Liver (tissue), 9 donors: ENCODE results near the gene DCAF5. TPM values are rescaled to one million over a fixed set of nuclear protein-coding genes. Genes with fewer than 3 reads are reported as not detected.

ENCODE experiments used
- DNase-seq: peaks from one replicate; pipeline ENCODE4 v3.0.0-alpha.2; 2017; ENCODE audit warnings: low spot score
- H3K27ac ChIP-seq, 2 donors: one replicate each; pipeline ENCODE4 v1.7.0; 2013; ENCODE audit warnings: inconsistent platforms in 2 of 2, low read length in 2 of 2, control low read depth in 1 of 2, low read depth in 1 of 2, mild to moderate bottlenecking in 1 of 2
- H3K27me3 ChIP-seq, 4 donors: one replicate each; pipeline versions ENCODE4 v1.6.1 to v1.7.0; 2013; ENCODE audit warnings: low read length in 3 of 4, inconsistent platforms in 1 of 4, mild to moderate bottlenecking in 1 of 4, moderate library complexity in 1 of 4; ENCODE audit not compliant: control insufficient read depth in 4 of 4, insufficient read depth in 4 of 4
- H3K36me3 ChIP-seq, 4 donors: one replicate each; pipeline versions ENCODE4 v1.6.1 to v1.7.0; 2013; ENCODE audit warnings: low read length in 3 of 4, mild to moderate bottlenecking in 3 of 4, low read depth in 1 of 4, moderate library complexity in 1 of 4; ENCODE audit not compliant: control insufficient read depth in 4 of 4, insufficient read depth in 3 of 4
- H3K4me1 ChIP-seq, 4 donors: one replicate each; pipeline versions ENCODE4 v1.6.1 to v1.7.0; 2013; ENCODE audit warnings: low read length in 3 of 4, mild to moderate bottlenecking in 3 of 4, moderate library complexity in 1 of 4; ENCODE audit not compliant: control insufficient read depth in 4 of 4, insufficient read depth in 4 of 4
- H3K4me3 ChIP-seq, 3 donors: one replicate each; pipeline versions ENCODE4 v1.6.1 to v1.7.0; 2013; ENCODE audit warnings: low read length in 3 of 3, control low read depth in 1 of 3, low read depth in 1 of 3, mild to moderate bottlenecking in 1 of 3
- H3K9ac ChIP-seq, 2 donors: one replicate each; pipeline ENCODE4 v1.7.0; 2013; ENCODE audit warnings: low read length in 2 of 2, mild to moderate bottlenecking in 2 of 2, moderate library complexity in 2 of 2, control low read depth in 1 of 2, low read depth in 1 of 2
- H3K9me3 ChIP-seq, 4 donors: one replicate each; pipeline versions ENCODE4 v1.6.1 to v1.7.0; 2013; ENCODE audit warnings: low read length in 3 of 4; ENCODE audit not compliant: control insufficient read depth in 4 of 4
- ATF3 ChIP-seq: IDR thresholded peaks from 2 replicates; pipeline ENCODE4 v1.6.1; 2016; ENCODE audit warnings: antibody characterized with exemption
- CTCF ChIP-seq: fragments of 150-350 bp; IDR thresholded peaks from 2 replicates; pipeline ENCODE4 v1.5.1; 2017; ENCODE audit warnings: improper control_type of control experiment, low read depth, low read length; ENCODE audit not compliant: missing input control
- EGR1 ChIP-seq, 2 donors: IDR thresholded peaks; 2 replicates each; pipeline ENCODE4 v1.6.1; 2016 to 2018; ENCODE audit warnings: antibody characterized with exemption in 2 of 2, low read depth in 2 of 2
- FOXA2 ChIP-seq: IDR thresholded peaks from 2 replicates; pipeline ENCODE4 v1.6.1; 2016; ENCODE audit warnings: antibody characterized with exemption
- GABPA ChIP-seq, 2 donors: IDR thresholded peaks in 1 of 2; conservative IDR thresholded peaks in 1 of 2; 2 replicates each; pipeline ENCODE4 v1.6.1; 2016; ENCODE audit warnings: antibody characterized with exemption in 2 of 2, mild to moderate bottlenecking in 1 of 2, moderate library complexity in 1 of 2
- HNF4A ChIP-seq, 2 donors: conservative IDR thresholded peaks; 2 replicates each; pipeline ENCODE4 v1.6.1; 2016; ENCODE audit warnings: antibody characterized with exemption in 2 of 2, mild to moderate bottlenecking in 2 of 2
- JUND ChIP-seq, 2 donors: IDR thresholded peaks; 2 replicates each; pipeline ENCODE4 v1.6.1; 2016; ENCODE audit warnings: antibody characterized with exemption in 2 of 2
- MAX ChIP-seq: IDR thresholded peaks from 2 replicates; pipeline ENCODE4 v1.6.1; 2016; ENCODE audit warnings: antibody characterized with exemption
- RAD21 ChIP-seq, 2 donors: IDR thresholded peaks; 2 replicates each; pipeline ENCODE4 v1.6.1; 2016; ENCODE audit warnings: antibody characterized with exemption in 2 of 2, mild to moderate bottlenecking in 2 of 2
- REST ChIP-seq: IDR thresholded peaks from 2 replicates; pipeline ENCODE4 v1.6.1; 2016; ENCODE audit warnings: antibody characterized with exemption, mild to moderate bottlenecking
- RXRA ChIP-seq, 2 donors: IDR thresholded peaks; 2 replicates each; pipeline ENCODE4 v1.6.1; 2017 to 2018; ENCODE audit warnings: antibody characterized with exemption in 2 of 2, mild to moderate bottlenecking in 1 of 2
- SP1 ChIP-seq: IDR thresholded peaks from 2 replicates; pipeline ENCODE4 v1.6.1; 2018; ENCODE audit warnings: antibody characterized with exemption, mild to moderate bottlenecking
- TAF1 ChIP-seq: conservative IDR thresholded peaks from 2 replicates; pipeline ENCODE4 v1.6.1; 2016; ENCODE audit warnings: antibody characterized with exemption, mild to moderate bottlenecking
- ZBTB33 ChIP-seq: IDR thresholded peaks from 2 replicates; pipeline ENCODE4 v1.6.1; 2016; ENCODE audit warnings: antibody characterized with exemption
- WGBS: extraction: QIAGEN DNeasy Blood & Tissue Kit; methylation state at CpG from one replicate; pipeline ENCODE4 v1.1.7; 2013; 5-methylcytosine and 5-hydroxymethylcytosine counted together
- polyA plus RNA-seq, 2 donors: library from polyadenylated mRNA; stranded (reverse) in 1 of 2; unstranded in 1 of 2; fragments of 200-250 nt in 1 of 2; fragments of >200 nt in 1 of 2; fragmentation: Nextera tagmentation in 1 of 2; extraction: Ambion mirVana in 1 of 2; gene quantifications; one replicate each; pipeline versions ENCODE4 v1.2.1 to v1.2.3, GENCODE V29; 2013 to 2015
- total RNA-seq, 2 donors: library from RNA; depleted of rRNA; stranded (reverse); fragments of >200 nt; gene quantifications; one replicate each; pipeline ENCODE4 v1.2.3, GENCODE V29; 2014
- donor health status: healthy.
- donor health status: healthy.
- donor health status: healthy.
- donor health status: healthy.
- donor health status: healthy.

Gene DCAF5
- total and polyA plus RNA-seq, 4 donors: 12.9 to 18.1 (median 14.5) TPM

GRCh38 chr14:69131176-69131575 is 21.7 kb downstream of the DCAF5 start:
- TF ChIP-seq RXRA (IDR thresholded peaks at IDR 0.05): no peak
- TF ChIP-seq JUND (IDR thresholded peaks at IDR 0.05): no peak
- TF ChIP-seq SP1: no peak
- no peak for TF ChIP-seq ATF3
- TF ChIP-seq RAD21 (IDR thresholded peaks at IDR 0.05): no peak
- no peak for TF ChIP-seq FOXA2
- TF ChIP-seq MAX: no peak
- no peak for TF ChIP-seq REST
- Histone ChIP-seq H3K27ac (no peak overlapping the region), H3K27me3 (no peaks in the 10 kb centered on the region), H3K9me3 (no peaks in the 10 kb centered on the region), H3K4me1 (peaks cover 7 to 31% (median 14%) of the 10 kb centered on the region in 4 donors), H3K9ac (no peak overlapping the region), H3K4me3 (no peak overlapping the region), H3K36me3 (no peaks in the 10 kb centered on the region)
- DNase-seq: no peak
- 98% methylated on average over 2 of the region's 2 CpGs for WGBS

- no peaks in the 10 kb centered on the region for H3K9me3 ChIP-seq
- peak overlapping the region in 1 of 2 donors; percentile 7 for H3K27ac ChIP-seq
- DNase-seq: peak; percentile 62
- H3K36me3 ChIP-seq: no peaks in the 10 kb centered on the region
- WGBS: 18% methylated on average over 7 of the region's 7 CpGs
- TF ChIP-seq EGR1 (IDR thresholded peaks at IDR 0.05; ENCODE audit: low read depth in 2 of 2): no peak
- TF ChIP-seq GABPA (IDR thresholded peaks at IDR 0.05 in 1 of 2, conservative IDR thresholded peaks at IDR 0.05 in 1 of 2): no peak
- TF ChIP-seq CTCF: peak; percentile 89
- peak; percentile 33 for TF ChIP-seq FOXA2
- no peak for TF ChIP-seq TAF1
- no peak for TF ChIP-seq ZBTB33
- TF ChIP-seq HNF4A (conservative IDR thresholded peaks at IDR 0.05): no peak
- TF ChIP-seq RAD21 (IDR thresholded peaks at IDR 0.05): peak; percentile 94 to 97
- H3K4me3 ChIP-seq: no peak overlapping the region
- peaks cover 7 to 32% (median 14%) of the 10 kb centered on the region in 4 donors for H3K4me1 ChIP-seq
- H3K27me3 ChIP-seq: no peaks in the 10 kb centered on the region
- H3K9ac ChIP-seq: peak overlapping the region in 1 of 2 donors; percentile 11
These were observed 23.5 kb downstream of the DCAF5 start for GRCh38 chr14:69129264-69129880.
